IPS DF 4.7 (cell line): Measurements from ENCODE around the gene ELMO3.

Source experiments
- DNase-seq: peaks from one replicate; pipeline ENCODE4 v3.0.0-alpha.2; 2013; ENCODE audit warnings: low spot score; ENCODE audit errors: extremely low read depth

The ELMO3 gene

GRCh38 chr16:67182288-67182687 is 16.6 kb upstream of the ELMO3 start:
- no peak for DNase-seq

GRCh38 chr16:67183284-67183626 is 15.7 kb upstream of the ELMO3 start:
- DNase-seq = no peak

GRCh38 chr16:67183627-67184452 is 15.1 kb upstream of the ELMO3 start, which contains the start of gene MATCAP1:
Gene MATCAP1, minus strand, starts transcription at chr16:67183963. Its CDS starts 3,353 bp downstream, at chr16:67180610.
- DNase-seq = no peak

- no peak for DNase-seq
Measured at GRCh38 chr16:67184453-67184994, 14.4 kb upstream of the ELMO3 start.

- no peak for DNase-seq
Measured at GRCh38 chr16:67184995-67185650, 13.8 kb upstream of the ELMO3 start.

- DNase-seq = no peak
Measured at GRCh38 chr16:67185651-67186134, 13.2 kb upstream of the ELMO3 start.

GRCh38 chr16:67186550-67186950 is 12.4 kb upstream of the ELMO3 start:
- no peak for DNase-seq

- DNase-seq = no peak
Measured at GRCh38 chr16:67187175-67187890, 11.6 kb upstream of the ELMO3 start.

GRCh38 chr16:67188323-67188722 is 10.6 kb upstream of the ELMO3 start:
- DNase-seq = no peak

- no peak for DNase-seq
Measured at GRCh38 chr16:67188798-67189197, 10.1 kb upstream of the ELMO3 start.

GRCh38 chr16:67190041-67190440 is 8.9 kb upstream of the ELMO3 start, which contains the start of gene EXOC3L1:
Gene EXOC3L1, minus strand, starts transcription at chr16:67190136. Its CDS starts 460 bp downstream, at chr16:67189676.
- DNase-seq = no peak

GRCh38 chr16:67190448-67191399 is 8.2 kb upstream of the ELMO3 start:
- DNase-seq = no peak

- DNase-seq = no peak
Measured at GRCh38 chr16:67191411-67191994, 7.4 kb upstream of the ELMO3 start.

- DNase-seq = no peak
Measured at GRCh38 chr16:67191995-67192681, 6.8 kb upstream of the ELMO3 start, which contains the start of gene E2F4. Gene E2F4, plus strand, starts transcription at chr16:67192155. Its CDS starts 73 bp downstream, at chr16:67192228.

GRCh38 chr16:67192781-67193361 is 6.1 kb upstream of the ELMO3 start:
- DNase-seq = no peak

GRCh38 chr16:67193536-67193935 is 5.4 kb upstream of the ELMO3 start:
- DNase-seq = no peak

GRCh38 chr16:67194260-67194659 is 4.7 kb upstream of the ELMO3 start:
- no peak for DNase-seq

GRCh38 chr16:67195676-67196075 is 3.3 kb upstream of the ELMO3 start:
- DNase-seq = no peak

- no peak for DNase-seq
Measured at GRCh38 chr16:67196881-67197280, 2.0 kb upstream of the ELMO3 start.
